NCI-H146 treated with DMSO at 0.1 percent for 48 hours (cell line): ENCODE data around the gene EED.

Experiments used
- DNase-seq: peaks from one replicate; lab custom pipeline; 2025; ENCODE audit not compliant: unreplicated experiment; lab: John Stamatoyannopoulos, UW

The EED gene

DNA sequence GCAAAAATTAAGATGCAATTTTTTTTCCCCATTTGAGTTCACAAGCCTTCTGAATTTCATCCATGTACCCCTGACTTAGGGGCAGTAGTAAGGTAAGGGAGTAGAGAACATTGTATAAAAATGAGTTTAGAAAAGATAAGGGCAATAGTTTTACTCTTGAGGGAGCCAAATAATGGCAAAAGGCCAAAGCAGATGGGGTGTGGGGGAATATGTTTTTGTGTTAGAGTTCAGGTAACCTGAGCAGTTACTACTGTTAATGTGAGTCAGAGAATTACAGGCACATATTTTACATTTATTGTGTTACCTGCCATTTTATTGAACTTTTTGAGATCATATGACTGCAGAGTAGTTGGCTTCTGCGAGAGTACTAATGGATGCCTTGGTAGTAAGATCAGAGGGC lies 3.1 kb downstream of the EED start:
- DNase-seq: no peak

DNA sequence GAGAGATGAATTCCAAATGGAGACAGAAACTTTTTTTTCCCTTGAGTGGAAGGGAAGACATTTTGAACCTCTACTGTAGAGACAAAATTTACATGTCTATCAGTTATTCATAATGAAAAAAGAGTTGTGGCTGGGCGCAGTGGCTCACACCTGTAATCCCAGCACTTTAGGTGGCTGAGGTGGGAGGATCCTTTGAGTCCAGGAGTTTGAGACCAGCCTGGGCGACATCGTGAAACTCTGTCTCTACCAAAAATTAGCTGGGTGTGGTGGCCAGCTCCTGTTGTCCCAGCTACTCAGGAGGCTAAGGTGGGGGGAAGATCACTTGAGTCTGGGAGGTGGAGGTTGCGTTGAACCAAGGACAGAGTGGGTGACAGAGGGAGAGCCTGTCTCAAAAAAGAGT lies 4.1 kb downstream of the EED start:
- DNase-seq: no peak

DNA sequence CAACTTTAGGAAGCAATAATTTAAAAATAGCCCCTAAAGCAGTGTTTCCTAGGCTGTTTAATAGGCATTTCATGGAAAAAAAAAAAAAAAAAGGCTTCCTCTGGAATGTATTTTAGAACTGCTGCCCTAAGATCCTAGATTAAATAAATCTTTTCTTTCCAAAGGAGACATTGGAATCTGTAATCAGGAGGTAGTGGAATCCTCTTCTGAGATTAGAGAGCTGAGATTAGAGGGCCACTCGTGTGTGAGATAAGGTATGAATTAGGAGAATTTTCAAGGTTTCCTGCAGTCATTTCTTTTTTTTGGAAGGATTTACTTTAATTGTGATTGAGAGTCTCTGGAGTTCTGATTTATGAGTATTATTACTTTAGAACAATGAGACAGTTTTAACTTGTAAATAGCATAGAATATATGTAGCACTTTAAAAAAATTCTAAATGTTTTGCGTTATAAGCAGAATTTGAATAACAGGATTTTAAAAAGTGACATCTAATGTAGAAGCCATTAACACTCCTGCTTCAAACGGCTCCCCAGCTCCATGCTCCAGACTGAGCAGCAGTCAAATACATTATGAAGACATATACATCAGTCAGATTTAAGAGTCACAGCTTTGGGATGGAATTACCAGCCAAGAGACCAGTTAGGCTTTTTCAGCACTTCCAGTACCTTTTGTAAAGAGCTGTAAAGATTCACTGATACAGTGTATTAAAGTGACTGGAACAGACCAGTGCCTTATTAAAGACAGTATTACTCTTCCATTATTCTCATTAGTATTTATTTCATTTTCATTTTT lies 5.0 kb downstream of the EED start:
- no peak for DNase-seq

DNA sequence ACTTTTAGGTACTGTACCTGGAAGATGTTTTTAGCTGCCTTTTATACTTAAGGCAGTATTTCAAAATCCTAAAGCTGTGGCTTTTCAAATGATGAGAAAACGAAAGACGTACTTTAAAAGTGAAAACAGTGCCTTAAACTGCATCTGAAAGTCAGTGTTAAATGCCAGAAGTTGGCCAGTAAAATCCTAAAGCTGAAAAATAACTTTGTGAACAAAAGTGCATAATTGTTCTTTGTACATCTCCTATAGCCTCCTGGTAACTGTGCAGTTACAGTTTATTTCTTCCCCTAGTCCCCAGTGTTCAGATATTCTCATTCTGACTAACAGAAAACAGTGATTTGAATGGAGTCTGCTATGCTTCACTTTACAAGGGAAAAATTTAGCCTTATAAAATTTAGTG lies 6.8 kb downstream of the EED start:
- no peak for DNase-seq

DNA sequence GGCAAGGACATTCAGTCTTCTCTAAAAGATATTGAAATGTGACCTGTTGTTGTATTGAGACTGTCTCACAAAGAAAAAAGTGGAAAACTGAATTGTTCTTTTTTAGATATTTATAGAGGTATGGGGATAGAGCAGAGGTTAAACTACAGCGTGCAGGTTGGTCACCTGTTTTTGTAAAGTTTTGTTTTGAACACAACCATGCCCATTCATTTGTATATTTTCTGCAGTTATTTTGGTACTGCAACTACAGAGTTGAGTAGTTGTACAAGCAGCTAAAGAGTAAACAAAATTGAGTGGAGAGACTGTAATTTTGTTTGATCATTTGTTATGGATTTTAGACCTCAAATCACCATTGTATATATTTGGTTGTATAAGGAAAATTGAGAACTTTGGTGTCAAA lies 11.3 kb downstream of the EED start:
- no peak for DNase-seq

DNA sequence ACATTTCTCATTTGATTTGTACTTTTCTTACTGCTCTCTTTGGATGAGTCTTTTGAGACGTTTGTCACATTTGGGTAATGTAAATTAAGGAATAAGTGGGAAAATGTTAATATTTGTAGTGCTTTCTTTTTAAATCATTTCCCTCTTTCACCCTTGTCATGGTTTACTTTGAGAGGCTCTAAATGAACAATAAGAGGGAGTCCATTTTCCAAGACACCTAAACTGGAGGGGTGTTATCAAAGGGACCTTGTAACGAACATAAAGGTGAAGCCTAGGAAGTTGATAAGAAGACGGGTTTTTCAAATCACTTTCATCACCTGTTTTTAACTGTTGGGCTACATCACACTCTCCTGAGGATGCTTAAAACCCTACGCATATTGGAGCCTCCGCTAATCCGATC lies 12.1 kb downstream of the EED start:
- DNase-seq: no peak

DNA sequence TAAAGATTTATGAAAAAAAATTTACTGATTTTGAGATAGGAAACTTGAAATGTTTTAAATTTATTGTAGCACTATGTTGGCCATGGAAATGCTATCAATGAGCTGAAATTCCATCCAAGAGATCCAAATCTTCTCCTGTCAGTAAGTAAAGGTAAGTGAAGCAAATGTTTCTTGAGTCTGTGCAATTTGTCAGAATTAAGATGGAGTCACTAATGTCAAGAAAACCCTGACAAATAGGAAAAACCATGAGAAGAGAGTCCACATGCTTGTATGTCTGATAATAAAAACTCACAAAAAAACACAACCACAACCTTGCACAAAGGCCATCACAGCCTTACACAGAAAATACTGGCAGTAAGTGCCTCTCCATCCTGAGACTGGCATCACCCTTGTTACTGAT lies 12.9 kb downstream of the EED start:
- DNase-seq: no peak

DNA sequence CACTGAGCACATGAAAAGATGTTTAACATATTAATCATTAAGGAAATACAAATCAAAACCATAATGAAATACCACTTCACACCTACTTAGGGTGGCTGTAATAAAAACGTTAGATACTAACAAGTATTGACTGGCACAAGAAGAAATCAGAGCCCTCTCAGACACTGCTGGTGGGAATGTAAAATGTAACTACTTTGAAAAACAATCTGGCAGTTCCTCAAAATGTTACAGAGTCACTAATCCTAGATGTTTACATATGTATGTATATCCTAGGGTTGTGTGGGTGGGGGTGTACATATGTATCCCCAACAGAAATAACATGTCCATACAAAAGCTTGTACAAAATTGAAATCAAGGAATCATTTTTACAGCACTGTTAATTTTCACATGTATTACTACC lies 15.2 kb downstream of the EED start:
- no peak for DNase-seq

DNA sequence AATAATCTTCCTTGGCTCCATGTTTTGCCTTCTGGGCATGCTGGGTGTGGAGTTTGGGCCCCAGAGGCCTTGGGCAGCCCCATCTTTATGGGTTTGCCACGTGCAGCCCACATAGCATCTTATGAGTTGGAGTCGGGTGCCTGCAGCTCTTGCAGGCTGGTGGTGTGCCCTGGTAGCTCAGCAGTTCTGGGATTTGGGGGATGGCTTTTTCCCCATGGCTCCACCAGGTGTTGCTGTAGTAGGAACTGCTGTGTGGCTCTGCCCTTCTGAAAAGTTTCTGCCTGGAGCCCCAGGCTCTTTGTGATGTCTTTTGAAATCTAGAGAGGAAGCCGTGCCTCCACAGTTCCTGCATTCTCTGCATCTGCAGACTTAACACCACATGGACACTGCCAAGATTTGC lies 16.8 kb downstream of the EED start:
- DNase-seq: no peak

DNA sequence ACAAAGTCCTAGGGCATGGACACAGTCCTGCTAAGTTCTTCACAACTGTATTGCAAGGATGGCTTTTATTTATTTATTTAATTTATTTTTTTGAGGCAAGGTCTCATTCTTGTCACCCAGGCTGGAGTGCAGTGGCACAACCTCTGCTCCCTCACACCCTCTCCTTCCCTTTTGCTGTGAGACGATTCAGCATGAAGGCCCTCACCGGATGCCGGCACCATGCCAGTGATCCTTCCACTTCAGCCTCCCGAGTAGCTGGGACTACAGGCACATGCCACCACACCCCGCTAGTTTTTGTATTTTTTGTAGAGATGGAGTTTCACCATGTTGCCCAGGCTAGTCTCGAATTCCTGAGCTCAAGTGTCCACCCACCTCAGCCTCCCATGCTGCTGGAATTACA lies 17.8 kb downstream of the EED start:
- no peak for DNase-seq

DNA sequence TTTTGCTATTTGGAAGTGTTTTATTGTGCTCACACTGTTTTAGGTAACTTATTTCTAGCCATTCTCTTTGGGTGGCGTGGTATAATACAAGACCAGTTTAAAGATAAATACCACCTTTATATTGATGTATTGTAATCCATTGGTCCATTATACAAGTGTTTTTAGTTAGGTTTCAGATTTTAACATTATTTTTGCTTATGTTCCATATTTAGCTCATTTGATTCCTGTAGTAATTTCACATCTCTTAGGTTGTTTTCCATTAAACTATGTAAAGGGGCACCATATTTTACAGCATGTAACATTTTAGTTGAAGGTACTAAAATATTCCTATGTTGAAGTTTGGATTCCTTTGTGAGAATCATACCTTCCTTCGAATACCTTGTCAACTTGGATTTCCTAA lies 20.1 kb downstream of the EED start:
- DNase-seq: no peak

DNA sequence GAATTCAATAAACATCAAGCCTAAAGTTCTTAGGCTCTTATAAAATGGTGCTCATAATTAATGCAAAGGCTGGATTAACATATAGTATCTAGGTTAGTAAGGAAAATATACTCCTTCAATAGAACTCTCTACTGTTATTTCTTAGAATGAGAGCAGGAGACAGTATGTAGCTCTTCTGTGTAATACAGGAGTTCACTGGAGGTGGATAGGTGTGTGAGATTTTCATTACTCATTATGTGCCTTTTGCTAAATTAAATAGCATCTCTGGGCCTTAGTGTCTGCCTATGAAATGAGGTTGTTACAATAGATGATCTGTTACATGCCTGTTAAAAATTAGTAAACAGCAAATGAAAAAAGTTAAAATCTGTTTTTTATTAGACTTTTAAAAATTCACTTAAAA lies 20.6 kb downstream of the EED start:
- no peak for DNase-seq

DNA sequence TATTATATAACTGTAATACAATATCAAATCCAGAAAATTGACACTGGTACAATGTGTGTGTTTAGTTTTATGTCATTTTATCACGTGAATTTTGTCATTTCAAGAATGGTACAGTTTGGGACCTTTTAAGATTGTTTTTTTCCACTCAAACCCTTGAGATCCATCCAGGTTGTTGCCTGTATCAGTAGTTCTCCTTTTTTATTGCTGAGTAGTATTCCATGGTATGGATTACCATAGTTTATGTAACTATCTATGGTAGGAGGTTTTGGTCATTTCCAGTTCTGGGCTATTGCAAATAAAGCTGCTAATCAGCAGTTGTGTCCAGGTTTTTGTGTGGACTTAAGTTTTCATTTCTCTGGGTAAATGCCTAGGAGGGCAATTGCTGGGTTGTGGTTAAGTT lies 25.1 kb downstream of the EED start:
- DNase-seq: no peak

DNA sequence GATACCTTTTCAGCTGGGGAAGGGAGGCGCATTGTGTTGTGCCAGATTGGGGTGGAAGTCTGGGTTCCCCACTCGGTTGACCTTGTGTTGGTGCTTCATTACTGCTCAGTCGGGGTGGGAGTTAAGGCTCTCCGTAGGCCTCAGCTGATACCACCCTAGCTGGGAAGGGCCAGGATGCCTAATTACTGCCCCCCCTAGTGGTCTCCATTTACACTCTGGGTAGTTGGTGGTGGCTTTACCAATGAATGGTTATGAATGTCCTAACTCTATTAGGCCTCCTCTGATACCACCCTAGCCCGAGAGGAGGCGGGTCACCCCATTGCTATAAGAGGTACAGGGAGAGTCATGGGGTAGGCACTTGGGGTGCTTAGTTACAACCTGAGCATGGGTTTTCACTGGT lies 29.9 kb downstream of the EED start:
- no peak for DNase-seq

DNA sequence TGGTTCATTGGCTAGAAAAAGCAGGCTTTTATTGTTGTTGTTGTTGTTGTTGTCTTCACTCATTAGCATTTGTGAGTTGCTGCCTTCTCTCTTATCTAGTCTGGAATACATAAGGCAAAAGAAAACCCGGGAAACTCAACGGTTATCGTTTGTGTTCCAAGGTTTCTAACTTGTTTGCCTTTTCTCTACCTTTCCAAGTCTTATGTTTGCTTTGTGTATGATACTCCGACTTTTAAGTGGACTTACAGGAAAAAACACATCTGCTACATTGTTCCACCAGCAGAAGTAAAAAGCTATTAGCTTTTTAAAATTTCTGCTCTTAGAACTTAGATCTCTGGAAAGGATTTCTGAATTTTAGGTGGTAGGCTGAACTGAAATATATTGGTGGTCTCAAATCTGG lies 30.4 kb downstream of the EED start:
- no peak for DNase-seq

DNA sequence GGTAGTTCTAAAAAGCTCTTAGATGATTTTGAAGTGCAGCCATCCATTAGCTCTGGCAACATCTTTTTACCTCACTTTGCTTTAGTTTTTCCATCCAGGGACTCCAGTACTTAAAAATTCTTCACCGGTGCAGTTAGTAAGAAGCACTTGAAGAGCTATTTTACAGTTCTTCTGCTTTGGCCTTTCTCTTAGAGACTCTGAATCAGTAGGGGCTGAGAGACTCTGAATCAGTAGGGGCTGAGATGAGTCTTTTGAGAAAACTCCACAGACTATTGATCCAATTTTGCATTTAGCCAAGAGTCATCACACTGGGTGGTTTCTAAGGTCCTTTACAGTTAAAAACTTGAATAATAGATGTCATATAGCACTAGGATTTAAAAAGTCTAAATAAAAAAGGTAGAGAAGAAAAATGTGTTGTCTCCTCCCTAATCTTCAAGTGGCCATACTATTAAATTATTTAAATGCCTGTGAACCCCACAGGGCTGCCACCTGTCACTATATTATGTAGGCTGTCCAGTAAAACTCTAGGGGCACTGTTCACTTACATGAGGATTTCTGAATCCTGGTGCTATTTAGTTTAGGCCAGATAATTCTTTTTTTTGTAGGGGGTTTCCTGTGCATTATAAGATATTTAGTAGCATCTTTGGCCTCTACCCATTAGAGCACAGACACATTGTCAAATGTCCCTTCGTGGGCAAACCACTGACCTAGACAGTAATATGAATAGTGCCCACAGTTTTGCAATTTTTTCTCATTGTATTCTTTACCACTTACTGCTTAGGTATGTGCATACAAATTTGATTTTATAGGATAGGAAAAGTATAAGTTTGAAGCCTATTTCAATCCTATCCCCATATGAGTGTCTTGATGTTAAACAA lies 31.2 kb downstream of the EED start:
- no peak for DNase-seq

DNA sequence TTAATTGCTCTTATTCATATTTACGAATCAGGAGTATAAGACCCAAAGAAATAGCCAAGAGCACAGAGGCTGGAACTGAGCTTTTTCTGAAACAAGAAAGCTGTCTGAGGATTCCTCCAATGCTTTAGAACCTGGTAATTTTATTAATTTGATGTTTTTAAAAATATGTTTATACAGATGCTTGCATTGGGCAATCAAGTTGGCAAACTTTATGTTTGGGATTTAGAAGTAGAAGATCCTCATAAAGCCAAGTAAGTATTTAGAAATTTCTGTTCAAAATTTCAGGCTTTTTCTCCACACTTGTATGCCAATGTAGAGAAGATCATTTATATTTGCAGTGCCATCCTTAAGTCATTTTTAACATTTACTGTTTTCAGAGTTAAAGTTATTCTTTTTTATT lies 33.2 kb downstream of the EED start:
- DNase-seq: no peak

DNA sequence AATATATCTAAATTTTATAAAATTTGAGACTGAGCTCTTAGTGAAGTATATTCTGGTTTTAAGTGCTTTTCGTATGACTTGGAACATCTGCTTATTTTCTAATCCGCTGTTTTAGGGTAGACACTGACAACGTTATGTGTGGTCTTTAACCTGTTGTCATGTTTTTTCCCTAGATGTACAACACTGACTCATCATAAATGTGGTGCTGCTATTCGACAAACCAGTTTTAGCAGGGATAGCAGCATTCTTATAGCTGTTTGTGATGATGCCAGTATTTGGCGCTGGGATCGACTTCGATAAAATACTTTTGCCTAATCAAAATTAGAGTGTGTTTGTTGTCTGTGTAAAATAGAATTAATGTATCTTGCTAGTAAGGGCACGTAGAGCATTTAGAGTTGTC lies 33.7 kb downstream of the EED start:
- no peak for DNase-seq

DNA sequence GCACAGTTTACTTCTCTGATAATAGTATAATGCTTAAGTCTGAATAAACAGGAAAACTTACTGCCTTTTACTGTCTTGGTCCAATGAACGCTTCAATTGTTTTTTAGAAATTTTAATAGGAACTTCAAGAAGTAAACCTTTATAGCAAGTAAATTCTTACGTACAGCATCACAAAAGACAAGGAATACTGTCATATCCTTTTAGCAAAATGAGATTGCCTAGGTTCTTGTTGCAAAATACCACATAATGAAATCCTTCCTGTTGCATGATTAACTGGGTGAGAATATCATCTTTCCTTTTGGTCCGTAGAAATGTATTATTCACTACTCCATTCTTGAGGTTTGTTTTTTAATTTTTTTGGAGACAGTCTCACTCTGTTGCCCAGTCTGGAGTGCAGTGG lies 35.2 kb downstream of the EED start:
- DNase-seq: no peak

DNA sequence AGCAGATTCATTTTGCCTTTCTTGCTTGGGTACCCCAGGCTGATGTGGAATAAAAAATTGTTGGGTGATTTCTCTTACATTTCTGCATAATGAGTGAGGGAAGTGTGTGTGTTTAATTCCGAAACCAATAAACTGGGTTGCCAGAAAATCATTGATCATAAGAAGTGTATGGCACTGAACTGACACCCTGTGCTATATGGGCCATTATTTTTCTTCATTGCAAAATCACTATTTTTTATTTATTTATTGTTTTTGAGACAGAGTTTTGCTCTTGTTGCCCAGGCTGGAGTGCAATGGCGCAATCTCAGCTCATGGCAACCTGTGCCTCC lies 42.9 kb downstream of the EED start:
- no peak for DNase-seq

DNA sequence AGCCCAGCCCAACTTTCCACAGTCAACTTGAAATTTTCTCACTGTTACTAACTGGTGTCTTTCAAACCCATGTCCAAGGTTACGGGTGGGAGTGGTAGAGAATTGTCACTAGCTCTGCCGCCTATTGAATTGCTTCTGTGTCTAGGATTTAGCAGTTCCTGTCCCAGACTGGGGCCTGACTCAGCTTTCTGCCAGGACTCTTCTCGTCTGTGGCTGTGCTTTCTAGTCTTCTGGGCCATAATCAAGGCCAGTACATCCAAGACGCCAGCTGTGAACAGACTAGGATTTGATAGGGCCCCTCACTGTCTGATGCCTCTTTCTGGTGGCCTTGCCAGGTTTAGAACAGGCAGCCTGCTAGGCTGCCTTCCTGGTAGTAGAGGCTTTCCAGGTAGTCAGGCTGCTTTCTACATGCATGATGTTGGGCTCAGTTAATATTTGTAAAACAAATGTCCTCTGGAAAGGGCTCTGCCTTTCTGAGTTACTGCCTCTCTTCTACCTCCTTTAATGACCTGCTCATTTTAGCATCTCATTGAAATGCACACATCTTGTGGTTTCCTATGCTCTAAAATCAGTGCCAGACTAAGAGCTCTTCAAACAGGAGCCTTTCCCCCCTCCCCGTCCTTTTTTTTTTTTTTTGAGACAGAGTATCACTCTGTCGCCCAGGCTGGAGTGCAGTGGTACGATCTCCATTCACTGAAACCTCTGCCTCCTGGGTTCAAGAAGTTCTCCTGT lies 44.4 kb downstream of the EED start:
- no peak for DNase-seq
